Left colon (tissue), 2 donors: Measurements from ENCODE around the gene SPON1. TPM values are rescaled to one million over a fixed set of nuclear protein-coding genes. Genes with fewer than 3 reads are reported as not detected.
"Not testable (repeated sequence)": the region's sequence is repeated elsewhere in the genome, so short reads cannot be mapped to it uniquely, and the experiment has no call there.

Experiments used
- ATAC-seq: fragments of 200-7000 bp; cut with Tn5 transposase; one replicate; pipeline ENCODE4 v1.9.1; 2020; ENCODE audit warnings: mild to moderate bottlenecking, moderate library complexity
- DNase-seq, 2 donors: peaks; one replicate each; pipeline ENCODE4 v3.0.0-alpha.2; 2020
- intact Hi-C, 2 donors: fragments of 100-400 bp; cut with DNase I in 1 of 2; cut with micrococcal nuclease in 1 of 2; formaldehyde crosslinking; loops; one replicate each; pipeline versions ENCODE4 v1.11.2 to v1.14.0; 2022; cut with DNase I, micrococcal nuclease
- total RNA-seq, 2 donors: library from RNA; stranded (reverse); fragmentation: NEBNext Ultra II Directional; extraction: Animal tissue kit (Norgen Biotek cat#: 25700); gene quantifications; one replicate each; pipeline ENCODE4 v1.2.1, GENCODE V29; 2021
- donor health status: DM: no; HTN: no; CAD: no.
- donor health status: DM: yes; HTN: yes; CAD: no.

SPON1 gene
- total RNA-seq, 2 donors from 2014 or later: 86.7 to 87.0 TPM

DNA sequence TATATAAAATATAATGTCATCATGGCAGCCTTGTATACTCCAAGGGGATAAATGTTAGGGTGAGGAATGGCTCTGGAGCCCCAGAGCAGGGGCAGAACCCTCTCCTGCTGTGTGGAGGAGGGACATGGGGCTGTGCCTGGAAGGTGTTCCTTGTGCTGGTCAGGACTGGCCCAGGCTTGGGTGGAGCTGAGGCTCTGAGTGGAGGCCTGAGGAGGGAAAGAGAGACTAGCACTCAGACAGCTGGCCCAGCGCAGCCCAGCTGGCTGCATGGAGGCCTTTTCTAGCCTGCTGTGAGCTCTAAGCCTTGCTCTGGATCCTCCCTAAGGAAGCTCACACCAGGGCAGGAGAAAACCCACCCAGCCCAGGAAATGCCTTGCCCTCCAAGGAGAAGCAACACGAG lies 282.9 kb downstream of the SPON1 start:
- DNase-seq: no peak
- intact Hi-C loops: loop anchor here (5.0 to 10.0 kb wide), 2 partner anchors 288 to 291 kb away; no protein-coding TSS in a partner anchor
- ATAC-seq: no peak

DNA sequence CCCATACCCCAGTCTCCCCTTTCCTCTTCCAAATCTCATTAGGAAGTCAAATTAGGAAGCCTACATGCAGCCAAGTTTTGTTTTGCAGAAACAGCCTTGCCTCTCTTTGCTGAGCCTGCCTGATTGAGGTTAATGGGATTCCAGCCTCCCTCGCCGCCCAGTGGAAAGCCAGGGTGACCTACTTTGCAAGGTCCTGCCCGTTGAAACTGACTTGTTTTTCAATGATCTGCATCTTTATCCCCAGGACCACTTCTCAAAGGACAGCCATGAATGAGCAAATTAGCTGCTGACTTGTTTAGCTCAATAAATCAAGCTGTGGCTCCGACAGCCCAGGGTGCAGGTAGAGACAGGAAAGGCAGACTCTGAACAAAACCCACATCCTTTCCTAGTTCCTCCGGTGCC lies 286.1 kb downstream of the SPON1 start:
- intact Hi-C loops: loop anchor here (5.0 to 10.0 kb wide), 2 partner anchors 291 to 294 kb away; no protein-coding TSS in a partner anchor
- ATAC-seq (no peak), DNase-seq (no peak)

DNA sequence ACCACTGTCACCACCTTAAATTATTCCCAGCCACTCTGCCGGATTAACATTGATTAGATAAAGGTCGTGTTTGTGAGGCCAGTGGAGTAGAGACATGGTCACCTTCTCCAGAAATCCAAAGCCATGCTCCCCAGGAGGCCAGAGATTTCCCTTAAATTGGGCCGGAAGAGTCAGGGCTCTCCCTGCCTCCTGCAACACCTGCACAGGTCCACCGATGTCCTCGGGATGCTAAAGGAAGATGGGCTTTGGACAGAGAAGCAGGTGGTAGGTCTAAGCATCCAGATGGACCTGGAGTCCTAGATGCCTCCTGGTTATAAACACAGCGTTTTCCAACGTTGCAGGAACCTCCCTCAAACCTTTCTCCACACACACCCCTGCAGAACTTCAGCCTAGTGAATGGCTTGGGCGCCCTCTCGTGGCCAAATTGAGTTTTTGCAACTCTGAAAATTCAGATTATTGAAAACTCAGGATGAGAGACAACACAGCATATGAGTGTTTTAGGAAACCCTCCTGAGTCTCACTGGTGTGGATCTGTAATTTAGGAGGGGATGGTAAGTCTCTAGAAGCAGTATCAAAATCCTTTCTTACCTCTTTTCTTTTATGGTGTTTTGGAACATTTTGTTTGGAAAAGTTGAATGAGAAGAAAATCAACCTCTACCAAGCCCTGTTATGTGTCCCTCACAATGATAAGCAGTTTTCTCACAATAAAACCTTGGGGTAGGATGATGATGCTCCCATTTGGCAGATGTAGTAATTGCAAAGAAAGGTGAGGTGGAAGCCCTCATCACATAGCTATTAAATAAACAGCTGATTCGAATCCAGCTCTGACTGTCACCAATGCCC lies 286.8 kb downstream of the SPON1 start:
- intact Hi-C loops: loop anchor here (5.0 to 10.0 kb wide), 2 partner anchors 292 to 295 kb away; no protein-coding TSS in a partner anchor
- DNase-seq (peak in 1 of 2 donors; percentile 57), ATAC-seq (peak; percentile 82)

DNA sequence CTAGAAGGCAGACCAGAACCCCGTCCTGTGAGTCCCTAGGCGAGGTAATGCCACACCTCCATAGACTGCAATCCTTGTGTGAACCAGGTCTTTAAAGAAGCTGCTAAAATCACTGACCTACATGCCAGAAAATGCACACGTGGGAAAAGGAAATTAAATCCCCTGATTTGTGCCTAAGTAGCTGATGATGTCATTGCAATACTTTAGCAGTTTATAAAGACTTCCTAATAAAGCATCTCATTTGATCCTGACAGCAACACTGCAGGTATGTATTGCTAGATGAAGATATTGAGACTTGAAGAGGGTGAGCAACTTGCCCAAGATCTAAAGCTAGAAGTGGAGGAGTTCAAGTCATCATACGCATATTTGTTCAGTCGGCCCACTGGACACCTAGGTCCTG lies 289.2 kb downstream of the SPON1 start:
- no peak for DNase-seq
- ATAC-seq: no peak
- intact Hi-C loops: no loop called here

DNA sequence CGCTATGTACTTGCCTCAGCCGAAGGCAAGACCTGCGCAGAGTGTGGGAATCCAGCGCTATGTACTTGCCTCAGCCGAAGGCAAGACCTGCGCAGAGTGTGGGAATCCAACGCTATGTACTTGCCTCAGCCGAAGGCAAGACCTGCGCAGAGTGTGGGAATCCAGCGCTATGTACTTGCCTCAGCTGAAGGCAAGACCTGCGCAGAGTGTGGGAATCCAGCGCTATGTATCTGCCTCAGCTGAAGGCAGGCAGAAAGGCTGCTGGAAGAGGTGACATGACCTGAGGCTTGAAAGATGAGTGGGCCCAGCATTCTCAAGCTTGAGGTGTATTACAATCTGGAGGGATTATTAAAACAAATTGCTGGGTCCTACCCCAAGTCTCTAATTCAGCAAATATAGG lies 290.0 kb downstream of the SPON1 start:
- DNase-seq, intact Hi-C loops, ATAC-seq: not testable (repeated sequence)

DNA sequence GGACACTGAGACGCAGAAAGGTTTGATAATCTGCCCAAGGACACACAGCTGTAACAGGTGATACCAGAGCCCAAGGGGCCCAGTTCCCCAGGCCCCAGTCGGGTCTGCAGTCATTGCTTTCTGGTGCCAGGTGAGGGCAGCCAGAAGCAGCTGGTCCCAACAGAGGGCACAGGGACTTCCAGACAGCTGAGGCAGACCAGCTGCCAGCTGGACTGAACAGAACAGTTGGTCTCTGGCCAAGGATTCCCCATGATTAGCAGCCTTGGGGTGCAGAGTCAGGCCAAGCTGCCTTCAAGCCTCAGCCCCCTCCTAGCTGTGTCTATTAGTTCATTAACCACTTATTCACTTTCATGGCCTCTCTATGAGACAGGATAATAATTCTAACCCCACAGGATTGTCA lies 290.9 kb downstream of the SPON1 start:
- no peak for DNase-seq
- intact Hi-C loops: no loop called here
- ATAC-seq: no peak

DNA sequence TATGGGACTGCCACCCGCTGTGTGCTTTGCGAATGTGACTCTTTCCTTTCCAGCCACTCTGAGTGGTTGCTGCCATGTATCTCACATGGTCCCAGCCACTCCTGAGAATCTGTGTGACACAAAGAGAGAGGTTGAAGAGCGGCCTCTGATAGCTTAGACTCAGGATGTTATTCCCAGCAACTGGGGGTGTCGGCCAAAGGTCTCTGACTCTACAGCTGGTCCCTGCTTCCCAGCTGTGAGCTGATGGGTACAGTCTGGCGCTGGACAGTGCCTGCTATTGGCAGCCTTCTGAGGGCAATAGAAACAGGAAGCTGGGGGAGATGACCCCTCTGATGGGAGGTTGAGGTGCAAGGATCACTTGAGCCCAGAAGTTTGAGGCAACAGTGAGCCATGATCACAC lies 291.3 kb downstream of the SPON1 start:
- ATAC-seq (no peak), DNase-seq (no peak)
- intact Hi-C loops: no loop called here

DNA sequence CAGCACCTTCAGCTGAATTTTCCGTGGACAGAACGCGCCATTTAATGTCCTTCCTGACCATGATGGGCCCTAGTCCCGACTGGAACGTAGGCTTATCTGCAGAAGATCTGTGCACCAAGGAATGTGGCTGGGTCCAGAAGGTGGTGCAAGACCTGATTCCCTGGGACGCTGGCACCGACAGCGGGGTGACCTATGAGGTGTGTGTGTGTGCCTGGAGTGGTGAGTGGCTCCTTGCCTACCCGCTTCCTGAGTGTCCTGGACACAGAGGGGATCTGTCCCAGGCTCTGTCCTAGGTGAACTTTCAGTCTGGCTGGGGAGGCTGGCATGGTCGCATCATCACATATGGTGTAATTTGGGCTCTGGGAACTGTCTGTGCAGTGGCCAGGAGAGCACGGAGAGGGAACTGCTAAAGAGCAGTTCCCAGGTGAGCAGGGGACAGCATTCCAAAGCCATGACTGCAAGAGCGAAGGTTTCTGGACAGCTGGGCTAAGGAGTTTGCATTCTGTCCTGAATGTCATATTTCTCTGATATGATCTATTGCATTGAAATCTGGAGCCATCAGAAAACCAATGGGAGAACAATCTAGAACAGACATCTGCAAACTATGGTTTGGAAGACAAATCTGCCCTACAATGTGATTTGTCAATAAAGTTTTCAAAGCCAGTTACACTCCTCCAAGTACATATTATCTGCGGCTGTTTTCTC lies 292.2 kb downstream of the SPON1 start:
- intact Hi-C loops: no loop called here
- DNase-seq (no peak), ATAC-seq (no peak)

DNA sequence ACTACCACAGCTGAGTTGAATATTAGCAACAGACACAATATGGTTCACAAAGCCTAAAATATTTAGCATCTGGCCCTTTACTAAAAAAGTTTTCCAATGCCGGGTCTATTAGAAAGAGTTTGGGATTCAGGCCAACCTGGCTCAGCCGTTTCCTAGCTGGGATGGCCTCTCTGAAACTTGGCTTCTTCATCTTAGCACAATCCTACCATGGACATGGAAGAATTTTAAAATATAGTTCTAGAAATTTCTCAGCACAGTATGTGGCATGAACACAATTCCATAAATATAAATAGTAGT lies 292.7 kb downstream of the SPON1 start:
- intact Hi-C loops: no loop called here
- DNase-seq (no peak), ATAC-seq (no peak)

DNA sequence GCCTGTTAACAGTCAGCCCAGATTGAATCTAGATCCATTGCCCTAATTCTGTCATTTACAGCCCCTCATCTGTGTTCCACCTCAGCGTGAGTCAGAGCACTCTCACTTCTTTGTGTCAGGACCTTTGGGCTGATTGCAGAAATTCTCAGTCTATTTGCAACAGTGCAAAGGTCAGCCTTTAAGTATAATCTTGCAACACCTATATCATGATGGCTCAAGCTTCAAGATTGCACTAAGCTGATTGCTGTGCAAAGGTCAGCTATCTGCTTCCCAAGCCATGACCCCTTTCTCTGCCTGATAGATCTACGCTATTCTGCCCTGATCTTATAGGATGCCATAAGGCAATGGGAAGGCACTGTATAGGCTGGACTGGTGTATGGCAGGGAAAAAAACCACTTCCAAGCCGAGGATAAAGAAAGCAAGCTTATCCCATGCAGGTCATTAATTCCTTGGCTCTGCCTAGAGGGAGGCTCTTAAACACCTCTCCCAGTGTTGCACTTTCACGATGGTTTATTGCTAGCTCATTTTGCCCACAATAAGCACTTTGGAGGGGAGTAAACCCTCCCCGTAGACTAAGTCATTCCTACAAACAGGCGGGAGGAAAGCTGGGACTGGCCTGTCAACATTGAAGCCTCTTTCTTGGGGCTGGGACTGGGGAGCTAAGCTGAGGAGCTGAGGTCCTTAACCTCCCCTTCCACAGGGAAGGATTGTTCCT lies 295.9 kb downstream of the SPON1 start:
- peak; percentile 85 for ATAC-seq

DNA sequence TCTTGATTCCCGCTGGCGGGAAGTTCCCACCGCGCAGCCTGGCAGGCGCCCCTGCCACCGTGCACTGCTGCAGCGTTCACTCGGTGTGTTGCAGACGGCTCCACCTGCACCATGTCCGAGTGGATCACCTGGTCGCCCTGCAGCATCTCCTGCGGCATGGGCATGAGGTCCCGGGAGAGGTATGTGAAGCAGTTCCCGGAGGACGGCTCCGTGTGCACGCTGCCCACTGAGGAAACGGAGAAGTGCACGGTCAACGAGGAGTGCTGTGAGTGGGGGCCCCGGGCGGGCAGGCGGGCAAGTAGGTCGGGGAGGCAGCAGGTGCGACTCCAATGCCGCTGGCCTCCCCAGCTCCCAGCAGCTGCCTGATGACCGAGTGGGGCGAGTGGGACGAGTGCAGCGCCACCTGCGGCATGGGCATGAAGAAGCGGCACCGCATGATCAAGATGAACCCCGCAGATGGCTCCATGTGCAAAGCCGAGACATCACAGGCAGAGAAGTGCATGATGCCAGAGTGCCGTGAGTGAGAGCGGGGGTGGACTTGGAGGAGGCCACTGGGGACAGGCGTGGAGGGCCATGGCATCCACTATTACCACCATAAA lies 296.8 kb downstream of the SPON1 start:
- DNase-seq (no peak), ATAC-seq (no peak)
- intact Hi-C loops: no loop called here

More for the DNA sequence above, 295.9 kb downstream of the SPON1 start:
- DNase-seq: peak in 1 of 2 donors; percentile 48
- intact Hi-C loops: no loop called here

DNA sequence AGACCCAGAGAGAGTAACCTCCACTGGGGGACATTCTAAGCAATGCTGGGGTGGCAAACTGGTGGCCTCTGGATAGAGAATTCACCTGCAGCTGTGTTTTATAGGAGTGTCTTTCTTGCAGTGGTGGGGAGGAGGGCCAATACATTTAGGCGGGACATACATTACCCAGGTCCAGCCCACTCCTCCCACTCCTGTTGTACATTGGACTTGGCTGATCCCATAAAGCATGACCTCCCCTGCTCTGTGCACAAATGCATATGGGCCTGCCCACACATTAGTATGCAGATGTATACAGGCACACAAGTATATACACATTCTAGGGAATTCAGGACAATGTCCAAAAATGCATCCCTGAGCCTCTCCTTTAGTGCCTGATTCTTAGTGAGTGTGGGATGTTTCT lies 297.4 kb downstream of the SPON1 start:
- ATAC-seq (peak; percentile 60), DNase-seq (no peak)
- intact Hi-C loops: no loop called here

DNA sequence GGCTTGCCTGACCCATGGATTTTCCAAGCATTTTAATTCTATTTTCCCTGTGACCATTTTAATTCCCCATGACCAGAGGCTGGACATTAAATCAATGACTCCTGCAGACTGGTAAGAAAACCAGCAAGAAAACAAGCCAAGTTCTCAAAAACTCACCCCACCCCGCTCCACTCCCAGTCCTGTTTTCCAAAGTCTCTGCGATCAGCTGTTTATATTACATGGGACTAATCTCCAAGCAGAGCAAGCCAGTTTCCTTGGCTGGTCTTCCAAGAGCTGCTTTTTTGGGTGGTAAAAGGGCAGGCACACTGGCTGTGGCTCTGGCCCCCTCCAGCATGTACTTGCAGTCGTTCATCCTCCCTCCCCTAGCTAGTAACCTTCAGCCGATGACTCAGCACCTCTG lies 298.5 kb downstream of the SPON1 start:
- ATAC-seq (no peak), DNase-seq (no peak)
- intact Hi-C loops: no loop called here

DNA sequence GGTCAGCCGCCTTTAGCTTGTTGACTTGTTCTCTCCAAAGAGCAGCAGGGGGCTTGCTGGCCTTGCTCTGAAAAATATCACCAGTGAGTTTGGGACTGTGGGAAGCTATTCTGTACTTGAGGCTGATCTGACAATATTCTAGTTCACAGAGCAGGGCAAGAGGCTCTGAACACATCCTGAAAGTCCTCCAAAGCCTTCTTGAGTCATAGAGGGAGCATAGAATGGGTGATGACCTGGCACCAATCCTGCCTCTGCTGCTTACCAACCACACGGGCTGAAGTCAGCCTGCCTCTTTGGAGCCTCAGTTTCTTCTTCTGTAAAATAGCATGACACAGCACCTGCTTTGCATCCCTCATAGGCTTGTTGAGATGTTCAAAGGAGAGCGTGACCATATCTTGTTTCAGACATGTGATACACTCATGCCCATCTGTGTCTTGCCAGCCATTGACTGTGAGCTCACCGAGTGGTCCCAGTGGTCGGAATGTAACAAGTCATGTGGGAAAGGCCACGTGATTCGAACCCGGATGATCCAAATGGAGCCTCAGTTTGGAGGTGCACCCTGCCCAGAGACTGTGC lies 299.8 kb downstream of the SPON1 start:
- ATAC-seq (no peak), DNase-seq (no peak)
- intact Hi-C loops: no loop called here

DNA sequence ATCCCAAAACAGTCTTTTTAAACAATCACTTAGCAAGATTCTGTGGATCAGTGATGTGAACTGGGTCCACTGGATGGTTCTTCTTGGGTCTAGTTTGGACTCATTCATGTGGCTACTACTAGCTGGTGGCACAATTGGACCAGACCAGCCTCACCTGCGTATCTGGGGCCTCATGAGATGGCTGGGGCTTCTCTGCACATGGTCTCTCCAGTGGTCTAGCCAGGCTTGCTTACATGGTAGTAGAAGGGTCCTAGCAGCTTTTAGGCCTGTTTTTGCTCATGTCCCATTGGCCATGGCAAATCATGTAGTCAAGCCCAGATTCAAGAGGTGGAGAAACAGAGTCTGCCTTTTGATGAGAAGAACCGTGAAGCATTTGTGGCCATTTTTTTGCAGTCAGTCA lies 302.4 kb downstream of the SPON1 start:
- intact Hi-C loops: no loop called here
- DNase-seq (no peak), ATAC-seq (no peak)

DNA sequence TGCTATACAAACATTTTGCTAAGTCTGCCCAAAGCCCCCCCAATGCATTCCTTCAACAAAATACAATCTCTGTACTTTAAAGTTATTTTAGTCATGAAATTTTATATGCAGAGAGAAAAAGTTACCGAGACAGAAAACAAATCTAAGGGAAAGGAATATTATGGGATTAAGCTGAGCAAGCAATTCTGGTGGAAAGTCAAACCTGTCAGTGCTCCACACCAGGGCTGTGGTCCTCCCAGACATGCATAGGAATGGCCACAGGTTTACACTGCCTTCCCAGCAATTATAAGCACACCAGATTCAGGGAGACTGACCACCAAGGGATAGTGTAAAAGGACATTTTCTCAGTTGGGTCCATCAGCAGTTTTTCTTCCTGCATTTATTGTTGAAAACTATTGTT lies 304.1 kb downstream of the SPON1 start:
- DNase-seq (no peak), ATAC-seq (no peak)
- intact Hi-C loops: no loop called here

DNA sequence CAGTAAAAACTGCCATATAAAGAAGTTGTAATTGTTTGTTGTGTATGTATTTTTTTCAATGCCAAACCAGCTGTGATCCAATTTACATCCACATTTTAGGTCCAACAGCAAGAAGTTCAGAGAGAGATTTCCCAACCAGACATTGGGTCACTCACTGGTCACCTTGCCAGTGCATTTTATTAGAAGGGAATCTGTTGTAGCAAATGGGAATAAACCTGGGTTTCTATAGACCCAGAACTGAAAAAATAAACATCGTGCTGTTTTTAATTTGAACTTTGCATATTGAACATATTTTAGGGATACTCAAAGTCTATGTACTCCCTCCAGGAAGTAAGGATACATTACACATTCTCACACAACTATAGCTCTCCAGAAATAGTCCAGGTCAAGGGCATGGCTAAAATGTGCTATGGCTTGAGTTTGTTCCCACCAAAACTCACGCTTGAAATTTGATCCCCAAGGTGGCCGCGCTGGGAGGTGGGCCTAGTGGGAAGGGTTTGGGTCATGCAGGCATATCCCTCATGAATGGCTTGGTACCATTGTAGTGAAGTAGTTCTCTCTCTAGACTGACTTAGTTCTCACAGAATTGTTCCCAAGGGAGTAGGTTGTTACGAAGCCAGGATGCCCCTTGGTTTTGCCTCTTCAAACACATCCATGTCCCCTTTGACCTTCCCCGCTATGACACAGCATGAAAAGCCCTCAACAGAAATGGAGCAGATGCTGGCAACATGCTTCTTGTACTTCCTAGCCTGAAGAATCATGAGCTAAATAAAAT lies 305.5 kb downstream of the SPON1 start:
- no peak for ATAC-seq
- DNase-seq: no peak
- intact Hi-C loops: no loop called here
